GM18517 (cell line): ENCODE measurements around the gene MXRA8.

ENCODE experiments used
- ATAC-seq: cut with Tn5 transposase; IDR thresholded peaks from one replicate; pipeline ENCODE4 v1.9.1; 2021; ENCODE audit warnings: mild to moderate bottlenecking, moderate library complexity; ENCODE audit not compliant: unreplicated experiment

Gene MXRA8

GRCh38 chr1:1309251-1310108 is 48.9 kb downstream of the MXRA8 start:
- no peak for ATAC-seq

- no peak for ATAC-seq
Observed at GRCh38 chr1:1308756-1309250, 49.6 kb downstream of the MXRA8 start.

- ATAC-seq, result peak; percentile 54
Observed at GRCh38 chr1:1307923-1308755, 50.2 kb downstream of the MXRA8 start, which contains the start of the genes ACAP3 and PUSL1. Gene ACAP3 (minus strand): TSS chr1:1307930. CDS start chr1:1307815, 115 bp downstream. Gene PUSL1 (plus strand): TSS chr1:1308597. CDS start chr1:1308644, 47 bp downstream.

GRCh38 chr1:1307261-1307922 is 51.0 kb downstream of the MXRA8 start:
- ATAC-seq, result no peak

- ATAC-seq, result no peak
Observed at GRCh38 chr1:1306661-1307260, 51.6 kb downstream of the MXRA8 start.

GRCh38 chr1:1306070-1306660 is 52.2 kb downstream of the MXRA8 start:
- no peak for ATAC-seq

GRCh38 chr1:1305300-1306069 is 52.9 kb downstream of the MXRA8 start:
- no peak for ATAC-seq

GRCh38 chr1:1304331-1305299 is 53.7 kb downstream of the MXRA8 start:
- ATAC-seq, result no peak

GRCh38 chr1:1303736-1304135 is 54.6 kb downstream of the MXRA8 start:
- ATAC-seq, result no peak

GRCh38 chr1:1302951-1303509 is 55.3 kb downstream of the MXRA8 start:
- ATAC-seq, result no peak
